Skin of body (tissue), 2 donors: Measurements from ENCODE around the gene MS4A7. TPM values are rescaled to one million over a fixed set of nuclear protein-coding genes. Genes with fewer than 3 reads are reported as not detected.
"Not testable (repeated sequence)": the region's sequence is repeated elsewhere in the genome, so short reads cannot be mapped to it uniquely, and the experiment has no call there.

ENCODE experiments used
- DNase-seq: peaks from one replicate; lab custom pipeline; 2025; lab: John Stamatoyannopoulos, UW
- total RNA-seq: library from RNA; depleted of rRNA; stranded (reverse); fragments of >200 nt; gene quantifications from one replicate; pipeline ENCODE4 v1.2.3, GENCODE V29; 2014

Gene MS4A7, protein sequence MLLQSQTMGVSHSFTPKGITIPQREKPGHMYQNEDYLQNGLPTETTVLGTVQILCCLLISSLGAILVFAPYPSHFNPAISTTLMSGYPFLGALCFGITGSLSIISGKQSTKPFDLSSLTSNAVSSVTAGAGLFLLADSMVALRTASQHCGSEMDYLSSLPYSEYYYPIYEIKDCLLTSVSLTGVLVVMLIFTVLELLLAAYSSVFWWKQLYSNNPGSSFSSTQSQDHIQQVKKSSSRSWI
- 8.4 TPM for total RNA-seq

DNA sequence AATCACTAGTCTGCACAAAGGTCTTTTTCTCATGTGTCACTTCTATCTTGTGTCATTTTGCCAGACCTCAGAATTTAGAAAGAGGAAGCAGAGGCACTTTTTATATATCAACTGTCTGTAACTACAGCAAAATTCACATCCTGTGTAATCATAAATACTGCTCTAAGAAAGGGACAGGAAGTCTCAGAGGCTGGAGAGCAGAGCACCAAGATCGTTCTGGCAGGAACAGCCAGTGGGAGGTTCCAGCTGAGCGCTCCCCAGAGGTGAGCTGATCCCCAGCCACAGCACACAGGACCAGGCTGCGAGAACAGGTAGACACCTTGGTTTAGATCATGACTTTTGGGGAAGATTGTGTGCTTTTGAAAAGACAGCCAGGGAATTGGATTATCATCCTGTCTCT is at the start of gene MS4A7:
TSS of gene MS4A7 (plus strand) at position 179 of the 400 bp plus-strand sequence. CDS start 4,610 bp downstream, outside the sequence.
- no peak for DNase-seq

DNA sequence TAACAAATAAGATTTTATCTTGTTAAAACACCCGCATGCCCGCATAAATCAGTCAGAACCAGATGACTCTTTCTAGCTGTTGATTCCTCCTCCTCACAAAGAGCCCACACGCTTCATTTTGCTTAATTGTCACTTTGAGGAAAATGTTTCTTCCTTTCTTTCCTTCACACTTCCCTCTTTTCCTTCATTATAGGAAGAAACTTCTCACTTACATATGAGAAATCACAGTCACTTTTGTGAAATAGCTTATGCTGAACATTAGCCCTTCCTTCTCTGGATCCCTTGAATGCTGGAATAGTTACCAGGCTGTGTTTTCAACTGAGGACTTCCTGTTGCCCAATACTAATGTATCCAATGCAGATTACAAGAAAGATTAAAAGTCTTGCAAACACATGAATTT is 45.5 kb upstream of the MS4A7 start:
- DNase-seq: no peak

DNA sequence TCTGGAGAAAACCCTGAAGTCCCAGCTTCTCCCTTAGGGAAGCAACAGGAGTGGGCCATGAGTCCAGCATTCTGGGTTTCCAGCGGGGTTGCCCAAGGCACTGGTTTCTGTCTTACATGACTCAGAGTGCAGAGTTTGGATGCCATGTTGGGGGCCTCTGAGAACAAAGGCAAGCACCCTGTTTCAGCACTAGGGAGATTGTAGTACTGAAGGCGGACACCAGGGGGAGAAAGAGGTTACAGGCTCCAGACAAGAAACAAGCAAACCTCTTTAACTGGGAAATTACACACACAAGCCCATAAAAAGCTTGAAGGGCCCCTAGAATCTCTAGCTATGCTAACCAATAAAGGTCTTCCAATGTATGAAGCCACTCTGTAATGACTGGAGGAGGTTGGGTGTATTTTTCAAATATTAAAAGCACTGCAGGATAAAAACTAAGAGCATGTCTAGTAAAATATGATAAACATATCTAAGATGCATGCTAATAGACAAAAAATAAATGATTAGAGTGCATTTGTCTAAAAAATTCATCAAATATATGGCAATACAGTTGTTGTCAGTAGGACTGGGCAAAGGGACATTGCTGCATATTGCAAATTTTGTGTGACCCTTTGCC is 44.2 kb upstream of the MS4A7 start:
- no peak for DNase-seq

DNA sequence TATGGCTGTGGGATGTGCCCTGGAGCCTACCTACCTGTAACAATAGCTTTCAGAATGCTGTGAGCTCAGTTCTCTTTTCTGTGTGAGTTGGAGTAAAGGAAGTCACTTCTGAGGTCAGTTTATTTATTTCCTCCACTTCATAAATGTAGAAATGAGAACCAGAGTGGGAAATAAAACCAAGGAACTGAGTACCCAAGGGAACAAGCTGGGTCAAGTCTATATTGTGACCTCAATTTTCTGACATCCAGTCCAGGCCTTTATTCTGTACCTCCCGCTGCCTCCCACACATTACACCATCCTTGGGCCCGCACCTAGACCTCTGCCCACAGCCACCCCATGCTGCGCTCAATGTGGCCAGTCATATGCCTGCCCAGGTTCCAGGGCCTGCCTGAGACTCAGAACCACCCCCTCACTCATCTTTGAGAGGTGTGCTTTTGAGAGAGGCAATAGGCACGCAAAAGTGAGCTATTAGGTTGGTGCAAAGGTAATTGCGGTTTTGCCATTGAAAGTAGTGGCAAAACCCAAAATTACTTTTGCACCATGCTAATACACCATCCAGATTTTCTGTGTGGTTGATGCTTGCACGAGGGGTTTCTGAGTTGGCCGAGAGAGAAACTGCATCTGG is 41.5 kb upstream of the MS4A7 start:
- DNase-seq: no peak

DNA sequence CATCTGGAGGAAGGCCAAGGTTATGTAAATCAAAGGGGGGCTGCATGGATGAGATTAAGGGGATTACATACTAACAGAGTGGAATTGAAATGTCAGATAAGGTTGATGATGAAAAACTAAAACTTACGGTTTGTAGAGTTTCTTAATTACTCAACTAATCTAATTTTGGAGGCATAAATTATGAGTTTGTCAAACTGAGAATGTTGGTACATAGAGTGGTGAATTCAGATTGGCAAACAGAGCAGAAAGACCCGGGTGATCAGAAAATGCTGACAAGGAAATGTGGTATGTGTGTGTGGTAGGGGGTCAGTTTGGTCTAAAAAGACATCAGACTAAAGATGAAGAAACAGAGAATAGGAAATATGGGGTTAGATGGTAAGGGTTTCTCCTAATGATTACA is 40.3 kb upstream of the MS4A7 start:
- no peak for DNase-seq

DNA sequence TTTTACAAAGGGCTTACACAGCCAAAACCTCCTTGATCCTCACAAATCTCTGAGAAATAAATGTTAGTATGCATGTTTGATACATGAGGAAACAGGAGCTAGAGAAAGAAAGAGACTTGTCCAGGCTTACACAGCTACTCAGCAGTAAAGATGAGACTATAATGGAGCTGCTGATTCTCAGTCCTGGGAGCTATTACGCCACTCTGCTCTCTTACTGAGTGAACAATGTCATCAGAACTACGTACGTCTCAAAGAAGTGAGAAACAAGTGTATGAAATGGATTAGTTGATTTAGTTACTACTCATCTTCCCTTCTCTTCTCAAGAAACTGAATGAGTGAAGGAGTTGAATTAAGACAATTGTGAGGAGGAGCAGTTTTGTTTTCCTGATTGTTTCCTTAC is 39.0 kb upstream of the MS4A7 start:
- no peak for DNase-seq

DNA sequence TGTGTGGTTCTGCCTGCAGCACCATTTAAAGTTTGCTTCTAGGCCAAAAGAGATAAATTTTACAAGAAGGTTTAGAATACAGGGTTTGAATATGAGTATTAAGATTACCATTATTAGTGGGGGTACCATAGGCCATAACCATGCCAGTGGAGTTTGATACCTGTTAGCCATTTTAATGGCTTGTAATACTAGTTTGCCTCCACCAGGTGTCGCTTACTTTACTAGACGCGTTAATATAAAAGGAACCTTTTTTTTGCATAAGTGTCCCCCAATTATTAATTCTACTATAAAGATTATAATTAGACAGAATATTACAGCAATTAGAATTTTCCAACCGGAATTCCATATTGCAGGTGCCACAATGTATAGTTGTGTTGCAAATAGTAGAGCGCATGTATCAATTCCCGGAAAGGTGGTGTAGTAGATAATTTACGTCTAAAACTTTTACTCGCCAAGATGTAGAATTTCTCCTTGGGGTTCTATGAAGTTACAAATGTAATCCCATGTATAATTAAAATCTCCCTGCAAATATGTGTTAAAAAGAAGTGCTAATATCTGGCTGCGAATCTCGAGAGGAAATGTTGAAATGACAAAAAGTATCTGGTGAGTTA is 35.1 kb upstream of the MS4A7 start:
- no peak for DNase-seq

DNA sequence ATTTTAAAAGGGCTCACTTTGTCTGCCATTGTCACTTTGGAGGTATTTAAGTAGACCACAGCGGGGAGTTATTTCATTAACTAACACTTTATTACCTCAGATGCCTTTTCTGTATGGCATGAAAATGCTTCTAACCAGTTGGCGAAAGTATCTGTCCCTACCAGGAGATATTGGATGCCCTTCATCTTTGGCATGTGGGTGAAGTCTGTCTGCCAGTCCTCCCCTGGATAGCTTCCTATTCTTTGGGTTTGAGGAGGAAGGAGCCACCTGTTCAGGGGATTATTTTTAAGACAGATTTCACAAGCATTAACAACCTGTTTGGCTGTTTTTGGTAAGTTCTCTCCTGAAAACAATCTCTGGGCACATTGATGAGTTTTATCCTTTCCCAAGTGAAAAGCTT is 34.2 kb upstream of the MS4A7 start:
- no peak for DNase-seq

DNA sequence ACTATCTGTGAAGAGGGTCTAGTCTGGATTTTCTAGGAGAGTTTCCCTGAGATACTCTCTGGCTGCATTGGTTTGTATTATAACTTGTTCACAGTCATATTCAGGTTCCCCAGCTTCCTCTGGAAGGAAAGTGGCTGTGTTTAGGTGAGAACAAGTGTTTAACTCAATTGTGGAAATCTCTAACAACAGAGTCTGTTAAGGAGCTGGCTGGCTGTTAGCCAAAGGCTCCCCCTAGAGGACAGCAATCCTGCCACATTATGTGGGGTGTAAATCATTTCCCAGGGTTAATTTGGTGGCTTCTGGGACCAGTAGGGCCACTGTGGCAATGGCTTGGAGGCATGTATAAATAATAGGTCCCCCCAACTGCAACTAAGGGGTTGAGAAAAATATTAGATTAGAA is 32.8 kb upstream of the MS4A7 start:
- DNase-seq: no peak

DNA sequence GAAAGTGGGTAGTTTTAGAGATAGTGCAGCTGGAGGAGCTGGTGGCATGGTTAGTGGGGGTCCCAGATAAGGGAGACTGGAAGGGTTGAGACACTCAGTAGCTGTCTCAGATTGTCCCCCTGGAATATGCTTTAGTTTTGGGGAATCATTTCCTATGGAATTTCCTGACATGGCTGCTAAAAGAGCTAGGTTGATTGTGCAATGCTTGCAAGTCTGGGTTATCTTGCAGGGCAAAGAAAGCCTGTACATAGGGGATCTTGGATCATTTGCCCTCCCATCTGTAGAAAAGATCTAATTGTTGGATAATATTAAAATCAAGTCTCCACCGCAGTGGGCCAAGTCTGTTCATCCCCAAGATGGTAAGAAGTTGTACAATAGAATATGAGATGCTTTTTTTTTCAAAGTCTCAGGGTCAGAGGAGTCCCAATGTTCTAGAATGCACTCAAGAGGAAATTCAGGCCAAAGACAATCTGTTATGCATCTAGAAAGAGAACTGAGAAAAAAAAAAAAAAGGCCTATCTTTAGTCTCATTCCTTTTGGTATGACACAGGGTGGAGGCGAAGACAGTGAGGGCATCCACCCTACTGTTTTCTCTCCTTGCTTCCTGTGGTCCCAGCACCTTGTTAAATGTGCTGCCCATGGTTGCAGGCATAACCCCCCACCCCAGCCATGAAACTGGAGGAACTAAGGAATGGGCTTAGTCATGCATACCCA is 31.1 kb upstream of the MS4A7 start:
- no peak for DNase-seq

DNA sequence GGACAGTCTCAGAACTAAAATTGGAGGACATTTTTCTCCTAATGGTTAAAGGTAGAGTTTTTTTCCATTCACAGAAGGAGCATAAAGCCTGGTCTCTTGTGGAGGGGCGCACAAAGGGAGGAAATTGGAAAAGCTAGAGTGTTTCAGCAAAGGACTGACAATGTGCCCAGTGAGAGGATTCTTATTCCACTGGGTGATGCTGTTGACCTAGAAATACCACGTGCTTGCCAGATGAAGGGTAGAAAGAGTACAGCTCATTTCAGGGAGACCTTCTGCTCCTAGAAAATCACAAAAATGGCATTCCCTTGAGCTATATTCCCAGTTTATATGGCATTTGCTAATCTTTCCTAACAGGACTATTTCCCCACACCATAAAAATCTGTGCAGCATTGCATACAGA is 30.2 kb upstream of the MS4A7 start:
- no peak for DNase-seq

DNA sequence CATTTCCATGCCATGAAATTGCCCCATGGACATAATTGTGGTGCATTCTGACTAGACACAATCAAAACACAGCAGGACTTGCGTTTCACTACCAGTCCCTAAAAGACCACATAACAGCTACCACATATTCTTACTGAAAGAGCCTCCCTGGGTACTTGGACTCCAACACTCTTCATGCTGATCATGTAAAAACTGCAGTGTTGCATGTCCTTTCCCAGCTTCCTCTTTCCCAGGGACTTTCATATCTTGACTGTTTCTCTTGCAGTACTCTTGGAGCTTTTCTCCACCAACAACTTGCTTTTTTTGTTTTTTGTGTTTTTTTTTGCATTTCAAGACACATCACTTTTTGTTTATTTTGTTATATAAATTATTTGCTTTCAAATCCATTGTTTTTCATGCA is 28.3 kb upstream of the MS4A7 start:
- no peak for DNase-seq

DNA sequence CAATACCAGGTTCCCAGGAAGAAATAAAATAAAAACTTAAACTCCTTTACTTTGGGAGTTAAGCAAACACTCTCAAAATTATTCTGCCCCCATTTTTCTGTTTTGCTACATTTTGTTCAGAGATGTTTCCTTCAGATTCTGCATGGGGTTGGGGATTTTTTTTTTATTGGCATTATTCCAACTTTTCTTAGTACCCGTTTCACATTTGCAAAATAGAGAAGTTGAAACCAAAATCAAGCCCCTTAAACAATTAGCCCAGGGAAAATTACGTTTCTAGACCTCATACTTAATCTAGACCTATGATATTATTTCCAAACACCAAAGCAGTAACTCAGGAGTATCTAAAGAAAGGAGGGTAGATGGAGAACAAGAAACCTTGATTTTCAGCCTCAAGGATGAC is 20.6 kb upstream of the MS4A7 start:
- DNase-seq: no peak

DNA sequence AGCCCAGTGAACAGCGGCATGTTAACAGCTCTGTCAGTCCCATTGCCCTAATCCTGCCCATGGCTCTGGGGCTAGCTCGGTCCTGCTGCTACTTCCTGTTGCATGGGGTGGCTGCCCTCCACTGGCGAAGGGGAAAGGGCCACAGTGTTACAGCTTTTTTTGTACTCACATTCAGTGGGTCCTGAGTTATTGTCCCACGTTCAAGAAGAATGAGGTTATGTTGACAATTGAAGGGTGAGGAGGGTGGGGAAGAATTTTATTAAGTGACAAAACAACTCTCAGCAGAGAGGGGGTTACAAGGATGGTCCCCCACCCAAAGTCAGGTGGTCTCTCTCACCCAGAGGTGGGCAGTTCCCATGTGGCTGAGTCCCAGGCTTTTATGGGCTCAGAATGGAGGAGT is 17.7 kb upstream of the MS4A7 start:
- DNase-seq: no peak

DNA sequence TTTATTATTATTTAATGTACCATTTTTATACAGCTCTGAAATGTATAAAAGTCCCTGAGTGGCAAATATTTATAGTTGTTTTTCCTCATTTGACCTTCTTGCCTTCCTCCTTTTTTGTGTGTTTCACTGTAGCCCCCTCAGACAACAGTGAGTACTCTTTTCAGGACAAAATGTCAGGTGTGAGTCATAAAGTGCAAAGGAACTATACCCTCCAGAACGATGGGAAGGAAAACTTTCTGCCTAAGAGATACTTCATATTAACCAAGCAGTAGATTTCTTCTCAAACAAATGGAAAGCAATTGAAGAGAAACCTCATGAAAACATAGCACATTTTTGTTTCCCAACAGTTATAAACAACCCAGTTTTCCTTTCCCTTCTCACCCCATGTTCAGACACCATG is 16.1 kb upstream of the MS4A7 start:
- no peak for DNase-seq

DNA sequence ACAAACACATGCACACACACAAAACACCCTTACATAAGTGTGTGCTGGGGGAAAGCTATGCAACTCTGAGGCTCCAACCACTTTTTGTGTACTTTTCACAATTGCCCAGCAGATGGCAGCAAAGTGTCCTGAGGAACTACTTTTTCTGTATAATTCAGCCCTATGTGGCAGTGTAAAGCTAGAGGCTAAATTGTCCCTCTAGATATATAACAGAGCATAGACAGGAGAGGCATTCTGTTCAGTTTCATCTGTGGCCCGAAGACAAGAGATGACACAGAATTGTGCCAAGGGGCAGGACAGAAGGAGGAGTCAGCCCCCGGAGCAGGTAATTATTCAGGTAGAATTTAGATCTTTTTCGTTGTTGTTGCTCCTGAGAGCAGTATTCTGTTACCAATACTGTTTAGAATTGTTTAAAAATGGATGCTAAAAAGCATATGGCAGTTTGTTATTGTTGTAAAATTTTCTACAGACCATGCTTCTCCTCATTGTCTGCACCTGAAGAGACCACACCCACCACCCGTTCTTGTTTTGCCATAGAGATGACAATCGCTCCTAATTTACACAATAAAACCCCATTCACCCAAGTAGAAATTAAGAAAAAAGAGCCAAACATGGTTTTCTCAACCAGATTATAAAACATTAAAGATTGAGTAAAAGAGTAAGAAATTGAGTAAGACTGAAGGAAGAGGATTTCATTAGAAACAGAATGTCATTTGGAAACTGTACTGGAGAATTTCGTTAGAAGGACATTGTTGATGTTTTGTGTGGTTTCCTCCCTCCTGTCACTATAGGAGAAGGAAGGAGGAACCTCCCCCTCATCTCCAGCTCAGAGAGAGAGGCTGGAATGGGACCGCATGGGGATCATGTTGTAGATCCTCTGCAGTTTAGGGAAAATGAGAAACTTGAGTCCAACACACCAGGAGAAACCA is 14.5 kb upstream of the MS4A7 start:
- DNase-seq: peak; percentile 12

DNA sequence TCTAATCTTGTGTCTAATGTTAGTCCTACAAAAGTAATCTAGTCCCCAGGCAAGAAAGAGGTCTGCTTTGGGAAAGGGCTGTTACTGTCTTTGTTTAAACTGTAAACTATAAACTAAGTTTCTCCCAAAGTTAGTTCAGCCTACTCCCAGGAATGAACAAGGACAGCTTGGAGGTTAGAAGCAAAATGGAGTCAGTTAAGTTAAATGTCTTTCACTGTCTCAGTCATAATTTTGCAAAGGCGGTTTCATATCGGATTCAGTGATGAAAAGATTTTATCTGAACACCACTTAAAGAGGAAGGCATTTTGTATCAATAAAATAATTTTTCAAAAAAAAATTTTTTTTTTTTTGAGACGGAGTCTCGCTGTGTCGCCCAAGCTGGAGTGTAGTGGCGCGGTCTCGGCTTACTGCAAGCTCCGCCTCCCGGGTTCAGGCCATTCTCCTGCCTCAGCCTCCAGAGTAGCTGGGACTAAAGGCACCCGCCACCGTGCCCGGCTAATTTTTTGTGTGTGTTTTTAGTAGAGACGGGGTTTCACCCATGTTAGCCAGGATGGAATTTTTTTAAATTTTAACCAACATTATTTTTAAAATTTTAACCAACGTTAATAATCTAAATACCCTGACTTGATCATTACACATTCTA is 11.9 kb upstream of the MS4A7 start:
- DNase-seq: not testable (repeated sequence)

DNA sequence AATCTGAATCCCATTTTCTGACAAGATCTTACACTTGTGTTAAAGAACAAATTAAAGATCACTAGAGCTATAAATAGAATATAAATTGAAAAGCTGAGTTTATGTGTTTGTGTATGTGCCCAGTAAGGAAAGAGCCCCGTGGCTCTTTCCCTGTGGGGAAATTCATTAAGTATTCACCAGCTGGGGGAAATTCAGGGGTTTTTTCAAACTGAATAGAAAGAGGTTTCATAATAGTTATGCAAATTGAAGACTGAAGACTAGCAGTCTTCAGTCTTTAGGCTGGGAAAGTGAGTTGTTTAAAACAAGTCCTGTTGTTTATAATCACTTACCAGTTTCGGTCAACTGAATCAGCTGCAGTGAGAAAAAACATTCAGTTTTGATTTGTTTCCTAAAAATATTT is 11.3 kb upstream of the MS4A7 start:
- DNase-seq: no peak

DNA sequence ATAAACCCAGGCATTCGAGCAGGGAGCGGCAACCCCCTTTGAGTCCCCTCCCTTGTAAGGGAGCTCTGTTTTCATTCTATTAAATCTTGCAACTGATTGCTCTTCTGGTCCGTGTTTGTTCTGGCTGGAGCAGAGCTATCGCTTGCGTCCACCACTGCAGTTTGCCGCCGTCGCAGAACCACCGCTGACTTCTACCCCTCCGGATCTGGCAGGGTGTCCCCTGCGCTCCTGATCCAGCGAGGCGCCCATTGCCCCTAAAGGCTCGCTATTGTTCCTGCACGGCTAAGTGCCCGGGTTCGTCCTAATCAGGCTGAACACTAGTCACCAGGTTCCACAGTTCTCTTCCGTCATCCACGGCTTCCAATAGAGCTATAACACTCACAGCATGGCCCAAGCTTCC is 10.4 kb upstream of the MS4A7 start:
- no peak for DNase-seq

DNA sequence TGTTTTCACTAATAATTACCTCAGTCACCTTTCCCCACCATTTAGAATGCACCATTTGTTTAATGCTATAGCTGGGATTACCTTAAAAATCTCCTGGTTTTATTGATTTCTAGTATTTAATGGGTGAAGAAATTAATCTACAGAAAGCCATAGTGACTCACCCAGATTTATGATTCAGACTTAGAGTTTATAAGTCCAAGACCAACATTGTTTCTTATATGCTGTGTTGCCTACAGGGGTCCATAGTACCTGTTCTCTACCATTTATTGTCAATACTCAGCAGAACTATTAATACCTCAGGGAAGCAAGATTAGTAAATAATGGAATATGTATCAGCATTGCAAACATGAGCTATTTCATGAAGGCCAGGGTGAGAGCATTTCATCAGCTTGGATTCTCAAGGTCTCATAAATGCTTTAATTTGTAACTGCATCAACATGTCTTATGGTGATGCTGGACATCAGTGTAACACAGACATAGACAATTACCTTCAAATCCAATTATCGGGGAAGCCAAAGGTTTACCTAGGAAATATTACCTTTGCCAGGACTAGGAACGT is 8.0 kb upstream of the MS4A7 start:
- DNase-seq: no peak
